ENCODE data around the gene SPINK1.

SPINK1 gene

DNA sequence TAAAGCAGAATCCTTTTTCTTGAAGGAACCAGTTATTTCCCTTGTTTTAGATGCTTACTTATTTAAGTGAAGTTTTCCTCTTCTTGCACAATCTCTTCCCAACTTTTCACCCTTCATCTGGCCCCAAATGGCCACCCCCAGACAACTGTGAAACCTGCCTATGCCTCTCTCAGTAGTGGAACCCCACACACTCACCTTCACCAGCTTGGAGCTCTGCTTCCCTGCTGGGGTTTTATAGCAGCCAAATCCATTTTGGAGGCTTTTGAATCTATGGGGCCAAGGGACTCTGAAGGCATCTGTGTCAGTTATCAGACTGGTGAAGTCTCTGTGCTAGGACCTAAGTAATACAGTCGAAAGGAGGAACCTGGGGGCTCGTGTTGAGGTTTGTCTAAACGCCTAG lies 22.9 kb upstream of the SPINK1 start:
- no peak overlapping the region for H3K9ac ChIP-seq (ENCODE audit: low read length)
- no peak overlapping the region for H2BK12ac ChIP-seq (ENCODE audit: low read length in 2 of 2)
- H2BK120ac ChIP-seq (ENCODE audit: low read depth, low read length), result no peak overlapping the region
- H2AK5ac ChIP-seq (ENCODE audit: low read length, severe bottlenecking), result no peak overlapping the region
- no peak for DNase-seq
- no peak overlapping the region for H3K4me2 ChIP-seq (ENCODE audit: low read length, poor library complexity, severe bottlenecking)
- no peaks in the 10 kb centered on the region for H3K9me3 ChIP-seq (ENCODE audit: control insufficient read depth, low read length)
- no peak overlapping the region for H4K91ac ChIP-seq (ENCODE audit: low read length)
- 67% methylated on average over 3 of the region's 3 CpGs for WGBS
- H3K4me3 ChIP-seq (ENCODE audit: insufficient read depth in 1 of 2, low read depth in 1 of 2, low read length in 2 of 2), result no peak overlapping the region
- no peaks in the 10 kb centered on the region for H3K4me1 ChIP-seq (ENCODE audit: control insufficient read depth, insufficient read depth, low read depth, low read length)
- no peaks in the 10 kb centered on the region for H3K36me3 ChIP-seq (ENCODE audit: control insufficient read depth in 1 of 2, insufficient read depth in 2 of 2, low read depth in 1 of 2, low read length in 2 of 2)
- H2BK5ac ChIP-seq (ENCODE audit: low read depth, low read length, poor library complexity, severe bottlenecking), result no peak overlapping the region
- no peak overlapping the region for H3K23ac ChIP-seq (ENCODE audit: low read length in 2 of 2)
- H3K18ac ChIP-seq (ENCODE audit: low read depth in 1 of 2, low read length in 2 of 2), result no peak overlapping the region
- H3K27me3 ChIP-seq (ENCODE audit: control insufficient read depth in 1 of 2, insufficient read depth in 1 of 2, low read length in 2 of 2), result peaks cover 8 to 24% of the 10 kb centered on the region in 2 experiments
- H2AFZ ChIP-seq (ENCODE audit: low read depth, low read length), result no peak overlapping the region
- no peak overlapping the region for H3K27ac ChIP-seq (ENCODE audit: low read length, poor library complexity, severe bottlenecking)
- no peak overlapping the region for H3K4ac ChIP-seq (ENCODE audit: low read depth in 1 of 2, low read length in 2 of 2)
- H3K79me1 ChIP-seq (replicated peaks; ENCODE audit: low read length, poor library complexity, severe bottlenecking), result no peaks in the 10 kb centered on the region
- no peak overlapping the region for H4K8ac ChIP-seq (ENCODE audit: low read length)
- no peak overlapping the region for H2BK15ac ChIP-seq (ENCODE audit: low read depth, poor library complexity, severe bottlenecking)
- H3K14ac ChIP-seq (ENCODE audit: low read length in 2 of 2), result no peak overlapping the region

DNA sequence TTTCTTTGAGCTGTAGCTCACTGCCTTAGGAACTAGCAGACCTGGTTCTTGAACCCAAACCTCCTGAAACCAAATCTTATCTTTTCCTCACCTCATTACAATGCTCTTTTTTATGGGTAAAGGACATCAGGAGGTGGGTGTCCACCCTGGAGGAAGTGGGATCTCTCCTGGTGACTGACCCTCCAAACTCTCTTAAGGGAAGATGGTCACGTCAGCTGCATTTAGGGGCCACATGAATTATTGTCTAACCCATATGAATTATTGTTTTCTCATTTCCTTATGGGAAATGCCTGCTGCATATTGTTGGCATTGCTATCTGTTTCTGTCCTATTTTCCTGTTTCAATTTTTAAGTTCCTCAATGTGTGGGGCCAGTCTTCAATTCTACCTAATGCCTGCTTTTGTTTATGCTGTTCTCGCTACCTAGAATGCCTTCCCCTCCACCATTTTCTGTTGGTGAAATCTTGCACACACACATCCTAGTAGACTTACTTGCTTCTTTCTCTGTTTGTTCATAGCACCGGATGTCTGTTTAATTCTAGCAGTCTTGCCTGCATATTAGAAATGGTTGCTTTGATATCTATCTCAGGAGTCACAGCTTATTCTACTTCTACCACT lies 22.0 kb upstream of the SPINK1 start:
- no peak for DNase-seq
- H2AK5ac ChIP-seq (ENCODE audit: low read length, severe bottlenecking), result no peak overlapping the region
- H3K18ac ChIP-seq (ENCODE audit: low read depth in 1 of 2, low read length in 2 of 2), result no peak overlapping the region
- no peak overlapping the region for H3K4me2 ChIP-seq (ENCODE audit: low read length, poor library complexity, severe bottlenecking)
- H3K4me3 ChIP-seq (ENCODE audit: insufficient read depth in 1 of 2, low read depth in 1 of 2, low read length in 2 of 2), result no peak overlapping the region
- H4K8ac ChIP-seq (ENCODE audit: low read length), result no peak overlapping the region
- H4K91ac ChIP-seq (ENCODE audit: low read length), result no peak overlapping the region
- no peak overlapping the region for H2BK15ac ChIP-seq (ENCODE audit: low read depth, poor library complexity, severe bottlenecking)
- H3K14ac ChIP-seq (ENCODE audit: low read length in 2 of 2), result no peak overlapping the region
- no peak overlapping the region for H2BK5ac ChIP-seq (ENCODE audit: low read depth, low read length, poor library complexity, severe bottlenecking)
- no peaks in the 10 kb centered on the region for H3K79me1 ChIP-seq (replicated peaks; ENCODE audit: low read length, poor library complexity, severe bottlenecking)
- H2BK12ac ChIP-seq (ENCODE audit: low read length in 2 of 2), result no peak overlapping the region
- H3K27me3 ChIP-seq (ENCODE audit: control insufficient read depth in 1 of 2, insufficient read depth in 1 of 2, low read length in 2 of 2), result peaks cover 4 to 20% of the 10 kb centered on the region in 2 experiments
- H3K36me3 ChIP-seq (ENCODE audit: control insufficient read depth in 1 of 2, insufficient read depth in 2 of 2, low read depth in 1 of 2, low read length in 2 of 2), result no peaks in the 10 kb centered on the region
- no peak overlapping the region for H2AFZ ChIP-seq (ENCODE audit: low read depth, low read length)
- no peak overlapping the region for H3K27ac ChIP-seq (ENCODE audit: low read length, poor library complexity, severe bottlenecking)
- no peak overlapping the region for H3K4ac ChIP-seq (ENCODE audit: low read depth in 1 of 2, low read length in 2 of 2)
- no peaks in the 10 kb centered on the region for H3K4me1 ChIP-seq (ENCODE audit: control insufficient read depth, insufficient read depth, low read depth, low read length)
- WGBS, result 96% methylated on average over 1 of the region's 3 CpGs
- H2BK120ac ChIP-seq (ENCODE audit: low read depth, low read length), result no peak overlapping the region
- no peak overlapping the region for H3K23ac ChIP-seq (ENCODE audit: low read length in 2 of 2)
- H3K9ac ChIP-seq (ENCODE audit: low read length), result no peak overlapping the region
- no peaks in the 10 kb centered on the region for H3K9me3 ChIP-seq (ENCODE audit: control insufficient read depth, low read length)

DNA sequence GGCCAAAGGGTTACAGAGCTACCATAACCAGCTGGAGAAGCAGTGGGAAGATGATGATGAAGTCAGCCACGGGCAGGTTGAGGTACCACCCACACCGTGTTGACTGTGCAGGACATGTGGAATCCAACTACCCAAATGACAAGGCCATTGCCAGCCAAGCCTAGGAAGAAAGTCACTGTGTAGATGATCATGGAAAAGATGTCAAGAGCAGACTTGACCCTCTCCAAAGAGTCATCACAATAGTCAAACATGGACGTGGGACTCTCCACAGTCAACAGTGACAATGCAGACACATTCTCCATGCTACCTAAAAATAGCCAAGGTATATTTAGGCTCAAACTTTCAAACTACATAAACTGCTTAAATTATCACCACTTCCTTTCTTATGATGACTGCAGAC lies 20.9 kb upstream of the SPINK1 start:
- H2BK5ac ChIP-seq (ENCODE audit: low read depth, low read length, poor library complexity, severe bottlenecking), result no peak overlapping the region
- H2AFZ ChIP-seq (ENCODE audit: low read depth, low read length), result no peak overlapping the region
- no peak overlapping the region for H3K18ac ChIP-seq (ENCODE audit: low read depth in 1 of 2, low read length in 2 of 2)
- H3K4ac ChIP-seq (ENCODE audit: low read depth in 1 of 2, low read length in 2 of 2), result no peak overlapping the region
- no peak overlapping the region for H2BK15ac ChIP-seq (ENCODE audit: low read depth, poor library complexity, severe bottlenecking)
- H2BK120ac ChIP-seq (ENCODE audit: low read depth, low read length), result no peak overlapping the region
- no peaks in the 10 kb centered on the region for H3K79me1 ChIP-seq (replicated peaks; ENCODE audit: low read length, poor library complexity, severe bottlenecking)
- no peak overlapping the region for H4K8ac ChIP-seq (ENCODE audit: low read length)
- no peak overlapping the region for H3K4me3 ChIP-seq (ENCODE audit: insufficient read depth in 1 of 2, low read depth in 1 of 2, low read length in 2 of 2)
- no peaks in the 10 kb centered on the region for H3K9me3 ChIP-seq (ENCODE audit: control insufficient read depth, low read length)
- H3K27me3 ChIP-seq (ENCODE audit: control insufficient read depth in 1 of 2, insufficient read depth in 1 of 2, low read length in 2 of 2), result peaks cover 4 to 26% of the 10 kb centered on the region in 2 experiments
- no peak overlapping the region for H3K27ac ChIP-seq (ENCODE audit: low read length, poor library complexity, severe bottlenecking)
- no peak overlapping the region for H2AK5ac ChIP-seq (ENCODE audit: low read length, severe bottlenecking)
- H3K23ac ChIP-seq (ENCODE audit: low read length in 2 of 2), result no peak overlapping the region
- H4K91ac ChIP-seq (ENCODE audit: low read length), result no peak overlapping the region
- H3K4me1 ChIP-seq (ENCODE audit: control insufficient read depth, insufficient read depth, low read depth, low read length), result no peaks in the 10 kb centered on the region
- H3K36me3 ChIP-seq (ENCODE audit: control insufficient read depth in 1 of 2, insufficient read depth in 2 of 2, low read depth in 1 of 2, low read length in 2 of 2), result no peaks in the 10 kb centered on the region
- DNase-seq, result no peak
- H3K4me2 ChIP-seq (ENCODE audit: low read length, poor library complexity, severe bottlenecking), result no peak overlapping the region
- H2BK12ac ChIP-seq (ENCODE audit: low read length in 2 of 2), result no peak overlapping the region
- 70% methylated on average over 3 of the region's 3 CpGs for whole genome bisulfite sequencing
- H3K9ac ChIP-seq (ENCODE audit: low read length), result no peak overlapping the region
- no peak overlapping the region for H3K14ac ChIP-seq (ENCODE audit: low read length in 2 of 2)

DNA sequence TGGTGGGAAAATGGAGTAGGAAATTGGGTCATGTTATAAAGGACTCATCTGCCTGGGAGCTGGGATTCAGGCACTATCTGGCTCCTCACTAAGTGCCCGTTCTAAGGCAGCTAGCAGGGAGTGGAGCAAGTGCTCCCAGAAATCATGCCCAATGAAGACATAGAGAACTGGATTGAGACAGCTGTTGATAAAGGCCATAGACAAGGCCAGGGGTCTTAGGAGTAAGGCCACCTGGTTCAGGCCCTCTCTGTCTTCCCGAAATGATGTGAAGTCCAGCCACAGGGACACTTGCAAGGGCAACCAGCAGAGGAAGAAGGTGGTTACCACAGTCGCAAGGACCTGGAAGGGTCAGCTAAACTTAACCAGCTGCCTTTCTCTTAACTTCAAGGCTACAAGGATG lies 20.1 kb upstream of the SPINK1 start:
- H3K27ac ChIP-seq (ENCODE audit: low read length, poor library complexity, severe bottlenecking), result no peak overlapping the region

More for the DNA sequence above, 20.1 kb upstream of the SPINK1 start:
- H3K9ac ChIP-seq (ENCODE audit: low read length), result no peak overlapping the region
- H3K4ac ChIP-seq (ENCODE audit: low read depth in 1 of 2, low read length in 2 of 2), result no peak overlapping the region
- no peaks in the 10 kb centered on the region for H3K9me3 ChIP-seq (ENCODE audit: control insufficient read depth, low read length)
- 87% methylated on average over 3 of the region's 3 CpGs for WGBS
- no peak overlapping the region for H4K8ac ChIP-seq (ENCODE audit: low read length)
- peaks cover 4 to 26% of the 10 kb centered on the region in 2 experiments for H3K27me3 ChIP-seq (ENCODE audit: control insufficient read depth in 1 of 2, insufficient read depth in 1 of 2, low read length in 2 of 2)
- no peak overlapping the region for H3K4me2 ChIP-seq (ENCODE audit: low read length, poor library complexity, severe bottlenecking)
- H3K36me3 ChIP-seq (ENCODE audit: control insufficient read depth in 1 of 2, insufficient read depth in 2 of 2, low read depth in 1 of 2, low read length in 2 of 2), result no peaks in the 10 kb centered on the region
- no peak overlapping the region for H3K23ac ChIP-seq (ENCODE audit: low read length in 2 of 2)
- no peak overlapping the region for H3K18ac ChIP-seq (ENCODE audit: low read depth in 1 of 2, low read length in 2 of 2)
- no peak overlapping the region for H2BK12ac ChIP-seq (ENCODE audit: low read length in 2 of 2)
- no peak overlapping the region for H2BK120ac ChIP-seq (ENCODE audit: low read depth, low read length)
- no peak overlapping the region for H3K14ac ChIP-seq (ENCODE audit: low read length in 2 of 2)
- H2BK15ac ChIP-seq (ENCODE audit: low read depth, poor library complexity, severe bottlenecking), result no peak overlapping the region
- DNase-seq, result no peak
- no peak overlapping the region for H4K91ac ChIP-seq (ENCODE audit: low read length)
- no peak overlapping the region for H2BK5ac ChIP-seq (ENCODE audit: low read depth, low read length, poor library complexity, severe bottlenecking)
- H3K4me1 ChIP-seq (ENCODE audit: control insufficient read depth, insufficient read depth, low read depth, low read length), result no peaks in the 10 kb centered on the region
- no peak overlapping the region for H2AFZ ChIP-seq (ENCODE audit: low read depth, low read length)
- no peak overlapping the region for H3K4me3 ChIP-seq (ENCODE audit: insufficient read depth in 1 of 2, low read depth in 1 of 2, low read length in 2 of 2)
- H3K79me1 ChIP-seq (replicated peaks; ENCODE audit: low read length, poor library complexity, severe bottlenecking), result no peaks in the 10 kb centered on the region
- no peak overlapping the region for H2AK5ac ChIP-seq (ENCODE audit: low read length, severe bottlenecking)
